HEK293 (cell line): ENCODE results near the gene ADAMTS17.

Experiments
- CTCF ChIA-PET: fragments of 350-600 bp; formaldehyde crosslinking; extraction: SDS; loops from one replicate; lab custom pipeline; 2021; ENCODE audit warnings: antibody characterized with exemption; lab: Yijun Ruan, JAX
- POLR2A ChIA-PET: fragments of 300-600 bp; formaldehyde crosslinking; extraction: SDS; loops from one replicate; lab custom pipeline; 2020; ENCODE audit warnings: antibody characterized with exemption, inconsistent platforms; lab: Yijun Ruan, JAX
- H3K27ac ChIP-seq: fragments of 200-500 bp; sonication (Bioruptor generic); 2 replicates; pipeline ENCODE4 v1.5.1; 2014; ENCODE audit warnings: low read depth, low read length, control low read depth, inconsistent platforms; ENCODE audit errors: extremely low read depth
- H3K36me3 ChIP-seq, 2 experiments: fragments of 200-500 bp in 1 of 2; sonication (Bioruptor generic) in 1 of 2; 1 replicate in 1 of 2; 2 replicates in 1 of 2; pipeline ENCODE4 v1.5.1; 2014 to 2017; ENCODE audit warnings: inconsistent platforms in 2 of 2, low read length in 2 of 2; ENCODE audit not compliant: control insufficient read depth in 2 of 2, insufficient read depth in 1 of 2
- H3K4me1 ChIP-seq: fragments of 200-500 bp; sonication (Bioruptor generic); 2 replicates; pipeline ENCODE4 v1.5.1; 2014; ENCODE audit warnings: mild to moderate bottlenecking, low read length, inconsistent platforms; ENCODE audit not compliant: control insufficient read depth, insufficient read depth
- H3K4me3 ChIP-seq: 2 replicates; pipeline ENCODE4 v1.5.1; 2011; ENCODE audit warnings: low read depth, mild to moderate bottlenecking, control low read depth, low read length, moderate library complexity
- H3K9me3 ChIP-seq: fragments of 200-500 bp; sonication (Bioruptor generic); 2 replicates; pipeline ENCODE4 v1.5.1; 2014; ENCODE audit warnings: low read depth, low read length, inconsistent platforms; ENCODE audit not compliant: control insufficient read depth, insufficient read depth
- AEBP2 ChIP-seq: fragments of 450-650 bp; formaldehyde crosslinking; IDR thresholded peaks from 2 replicates; pipeline ENCODE4 v1.5.1; 2016; ENCODE audit warnings: missing biosample characterization, missing genetic modification characterization, borderline replicate concordance
- BCL11A ChIP-seq: fragments of 450-650 bp; formaldehyde crosslinking; IDR thresholded peaks from 2 replicates; pipeline ENCODE4 v1.5.1; 2016; ENCODE audit warnings: low read depth, missing biosample characterization, missing genetic modification characterization
- FEZF1 ChIP-seq: fragments of 450-650 bp; formaldehyde crosslinking; IDR thresholded peaks from 2 replicates; pipeline ENCODE4 v1.5.1; 2016; ENCODE audit warnings: missing biosample characterization, missing genetic modification characterization
- GFI1B ChIP-seq: fragments of 450-650 bp; formaldehyde crosslinking; IDR thresholded peaks from 2 replicates; pipeline ENCODE4 v1.5.1; 2016; ENCODE audit warnings: missing biosample characterization, missing genetic modification characterization
- IKZF3 ChIP-seq: fragments of 450-650 bp; IDR thresholded peaks from 2 replicates; pipeline ENCODE4 v1.5.0; 2018; ENCODE audit warnings: missing biosample characterization, mild to moderate bottlenecking, missing genetic modification characterization, moderate library complexity
- KLF10 ChIP-seq: fragments of 450-650 bp; IDR thresholded peaks from 2 replicates; pipeline ENCODE4 v1.5.1; 2018; ENCODE audit warnings: missing biosample characterization, mild to moderate bottlenecking, missing genetic modification characterization
- KLF8 ChIP-seq: fragments of 450-650 bp; formaldehyde crosslinking; IDR thresholded peaks from 2 replicates; pipeline ENCODE4 v1.5.1; 2016; ENCODE audit warnings: missing biosample characterization, missing genetic modification characterization
- KLF9 ChIP-seq: fragments of 450-650 bp; formaldehyde crosslinking; IDR thresholded peaks from 2 replicates; pipeline ENCODE4 v1.5.1; 2016; ENCODE audit warnings: missing biosample characterization, missing genetic modification characterization, low read depth
- MYNN ChIP-seq: fragments of 450-650 bp; formaldehyde crosslinking; IDR thresholded peaks from 2 replicates; pipeline ENCODE4 v1.5.1; 2016; ENCODE audit warnings: missing biosample characterization, missing genetic modification characterization, borderline replicate concordance
- OSR2 ChIP-seq: fragments of 450-650 bp; formaldehyde crosslinking; IDR thresholded peaks from 2 replicates; pipeline ENCODE4 v1.5.1; 2016; ENCODE audit warnings: missing biosample characterization, missing genetic modification characterization
- PATZ1 ChIP-seq: fragments of 450-650 bp; formaldehyde crosslinking; IDR thresholded peaks from 2 replicates; pipeline ENCODE4 v1.5.1; 2016; ENCODE audit warnings: missing biosample characterization, missing genetic modification characterization
- ZNF16 ChIP-seq: fragments of 450-650 bp; formaldehyde crosslinking; IDR thresholded peaks from 2 replicates; pipeline ENCODE4 v1.5.1; 2016; ENCODE audit warnings: low read depth, missing biosample characterization, missing genetic modification characterization
- ZNF248 ChIP-seq: fragments of 450-650 bp; formaldehyde crosslinking; IDR thresholded peaks from 2 replicates; pipeline ENCODE4 v1.5.1; 2017; ENCODE audit warnings: missing biosample characterization, missing genetic modification characterization
- ZNF274 ChIP-seq, 2 experiments: fragments of 200-500 bp in 1 of 2; fragments of 450-650 bp in 1 of 2; sonication (Bioruptor generic) in 1 of 2; formaldehyde crosslinking in 1 of 2; IDR thresholded peaks; 2 replicates each; pipeline versions ENCODE4 v1.5.1 to v1.6.1; 2014 to 2016; ENCODE audit warnings: borderline replicate concordance in 1 of 2, inconsistent platforms in 1 of 2, low read length in 1 of 2, missing biosample characterization in 1 of 2, missing genetic modification characterization in 1 of 2
- ZNF473 ChIP-seq: fragments of 450-650 bp; formaldehyde crosslinking; IDR thresholded peaks from 2 replicates; pipeline ENCODE4 v1.5.1; 2017; ENCODE audit warnings: missing biosample characterization, missing genetic modification characterization
- ZNF549 ChIP-seq: fragments of 450-650 bp; IDR thresholded peaks from 2 replicates; pipeline ENCODE4 v1.5.1; 2018; ENCODE audit warnings: missing biosample characterization, missing genetic modification characterization, mild to moderate bottlenecking, inconsistent platforms, moderate library complexity
- ZNF664 ChIP-seq: fragments of 450-650 bp; formaldehyde crosslinking; IDR thresholded peaks from 2 replicates; pipeline ENCODE4 v1.5.1; 2016; ENCODE audit warnings: missing biosample characterization, missing genetic modification characterization
- ZNF777 ChIP-seq: fragments of 450-650 bp; formaldehyde crosslinking; IDR thresholded peaks from 2 replicates; pipeline ENCODE4 v1.5.1; 2017; ENCODE audit warnings: missing biosample characterization, missing genetic modification characterization, borderline replicate concordance
- TF ChIP-seq, protein P1 (sequence below): fragments of 450-650 bp; formaldehyde crosslinking; IDR thresholded peaks from 2 replicates; pipeline ENCODE4 v1.5.1; 2016; ENCODE audit warnings: missing biosample characterization, missing genetic modification characterization
- TF ChIP-seq, protein P2 (sequence below): fragments of 450-650 bp; formaldehyde crosslinking; IDR thresholded peaks from 2 replicates; pipeline ENCODE4 v1.5.1; 2016; ENCODE audit warnings: missing biosample characterization, missing genetic modification characterization
- TF ChIP-seq, protein P3 (sequence below): fragments of 450-650 bp; IDR thresholded peaks from 2 replicates; pipeline ENCODE4 v1.5.1; 2018; ENCODE audit warnings: missing biosample characterization, missing genetic modification characterization

ADAMTS17 gene

GRCh38 chr15:100253640-100254039 is 88.1 kb downstream of the ADAMTS17 start (continued):
- TF ChIP-seq ZNF16 (tag by site-specific recombination) (no peak), ZNF274 (IDR thresholded peaks at IDR 0.05; ENCODE audit: low read length) (no peak), ZNF274 (tag by site-specific recombination; IDR thresholded peaks at IDR 0.05; ENCODE audit: borderline replicate concordance) (no peak), ZNF549 (tag by site-specific recombination) (no peak)
- TF ChIP-seq, protein P1, sequence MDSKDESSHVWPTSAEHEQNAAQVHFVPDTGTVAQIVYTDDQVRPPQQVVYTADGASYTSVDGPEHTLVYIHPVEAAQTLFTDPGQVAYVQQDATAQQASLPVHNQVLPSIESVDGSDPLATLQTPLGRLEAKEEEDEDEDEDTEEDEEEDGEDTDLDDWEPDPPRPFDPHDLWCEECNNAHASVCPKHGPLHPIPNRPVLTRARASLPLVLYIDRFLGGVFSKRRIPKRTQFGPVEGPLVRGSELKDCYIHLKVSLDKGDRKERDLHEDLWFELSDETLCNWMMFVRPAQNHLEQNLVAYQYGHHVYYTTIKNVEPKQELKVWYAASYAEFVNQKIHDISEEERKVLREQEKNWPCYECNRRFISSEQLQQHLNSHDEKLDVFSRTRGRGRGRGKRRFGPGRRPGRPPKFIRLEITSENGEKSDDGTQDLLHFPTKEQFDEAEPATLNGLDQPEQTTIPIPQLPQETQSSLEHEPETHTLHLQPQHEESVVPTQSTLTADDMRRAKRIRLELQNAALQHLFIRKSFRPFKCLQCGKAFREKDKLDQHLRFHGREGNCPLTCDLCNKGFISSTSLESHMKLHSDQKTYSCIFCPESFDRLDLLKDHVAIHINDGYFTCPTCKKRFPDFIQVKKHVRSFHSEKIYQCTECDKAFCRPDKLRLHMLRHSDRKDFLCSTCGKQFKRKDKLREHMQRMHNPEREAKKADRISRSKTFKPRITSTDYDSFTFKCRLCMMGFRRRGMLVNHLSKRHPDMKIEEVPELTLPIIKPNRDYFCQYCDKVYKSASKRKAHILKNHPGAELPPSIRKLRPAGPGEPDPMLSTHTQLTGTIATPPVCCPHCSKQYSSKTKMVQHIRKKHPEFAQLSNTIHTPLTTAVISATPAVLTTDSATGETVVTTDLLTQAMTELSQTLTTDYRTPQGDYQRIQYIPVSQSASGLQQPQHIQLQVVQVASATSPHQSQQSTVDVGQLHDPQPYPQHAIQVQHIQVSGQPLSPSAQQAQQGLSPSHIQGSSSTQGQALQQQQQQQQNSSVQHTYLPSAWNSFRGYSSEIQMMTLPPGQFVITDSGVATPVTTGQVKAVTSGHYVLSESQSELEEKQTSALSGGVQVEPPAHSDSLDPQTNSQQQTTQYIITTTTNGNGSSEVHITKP (tag by site-specific recombination): no peak
- TF ChIP-seq, all 188 proteins: peak for 0

DNA sequence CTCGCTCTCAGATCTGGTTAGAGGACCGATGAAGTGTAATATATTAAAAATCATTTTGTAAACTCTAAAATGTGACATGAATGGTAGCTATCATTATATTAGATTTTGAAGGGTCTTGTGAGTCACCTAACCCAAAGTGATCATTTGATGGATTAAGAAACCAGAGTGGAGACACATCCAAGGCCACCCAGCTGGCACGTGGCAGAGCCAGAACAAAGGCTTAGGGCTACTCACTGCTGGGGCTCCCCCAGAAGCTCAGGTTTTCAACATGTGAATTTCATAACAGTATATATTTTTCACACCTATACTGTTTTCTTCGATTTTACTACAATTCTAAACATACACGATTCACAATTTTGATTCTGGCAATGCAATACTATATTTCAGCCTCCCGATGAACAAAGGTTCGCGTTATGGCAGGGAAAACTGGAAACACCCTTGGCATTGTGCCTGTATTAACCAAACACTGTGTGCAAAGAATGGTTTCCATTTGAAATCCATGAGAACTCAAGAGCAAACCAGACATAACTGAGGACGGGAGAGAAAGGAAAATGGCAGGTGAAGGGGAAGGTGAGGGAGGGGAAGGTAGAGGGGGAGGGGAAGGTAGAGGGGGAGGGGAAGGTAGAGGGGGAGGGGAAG is 88.9 kb downstream of the ADAMTS17 start:
- Histone ChIP-seq H3K36me3 (peaks cover 4% of the 10 kb centered on the region in 2 experiments; a peak in 2 of 3 replicates), H3K27ac (no peak overlapping the region), H3K4me1 (no peaks in the 10 kb centered on the region), H3K9me3 (no peaks in the 10 kb centered on the region), H3K4me3 (no peak overlapping the region)
- TF ChIP-seq FEZF1: no peak
- TF ChIP-seq ZNF473 (tag by site-specific recombination): no peak
- no peak for TF ChIP-seq ZNF248
- no peak for TF ChIP-seq KLF9
- TF ChIP-seq BCL11A (tag by site-specific recombination): no peak
- no peak for TF ChIP-seq ZNF777 (tag by site-specific recombination)
- TF ChIP-seq KLF10 (tag by site-specific recombination): no peak
- no peak for TF ChIP-seq KLF8 (tag by site-specific recombination)
- TF ChIP-seq, protein P2, sequence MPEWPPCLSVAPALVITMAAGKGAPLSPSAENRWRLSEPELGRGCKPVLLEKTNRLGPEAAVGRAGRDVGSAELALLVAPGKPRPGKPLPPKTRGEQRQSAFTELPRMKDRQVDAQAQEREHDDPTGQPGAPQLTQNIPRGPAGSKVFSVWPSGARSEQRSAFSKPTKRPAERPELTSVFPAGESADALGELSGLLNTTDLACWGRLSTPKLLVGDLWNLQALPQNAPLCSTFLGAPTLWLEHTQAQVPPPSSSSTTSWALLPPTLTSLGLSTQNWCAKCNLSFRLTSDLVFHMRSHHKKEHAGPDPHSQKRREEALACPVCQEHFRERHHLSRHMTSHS (tag by site-specific recombination): no peak
- TF ChIP-seq GFI1B: no peak
- TF ChIP-seq MYNN: no peak
- TF ChIP-seq, protein P3, sequence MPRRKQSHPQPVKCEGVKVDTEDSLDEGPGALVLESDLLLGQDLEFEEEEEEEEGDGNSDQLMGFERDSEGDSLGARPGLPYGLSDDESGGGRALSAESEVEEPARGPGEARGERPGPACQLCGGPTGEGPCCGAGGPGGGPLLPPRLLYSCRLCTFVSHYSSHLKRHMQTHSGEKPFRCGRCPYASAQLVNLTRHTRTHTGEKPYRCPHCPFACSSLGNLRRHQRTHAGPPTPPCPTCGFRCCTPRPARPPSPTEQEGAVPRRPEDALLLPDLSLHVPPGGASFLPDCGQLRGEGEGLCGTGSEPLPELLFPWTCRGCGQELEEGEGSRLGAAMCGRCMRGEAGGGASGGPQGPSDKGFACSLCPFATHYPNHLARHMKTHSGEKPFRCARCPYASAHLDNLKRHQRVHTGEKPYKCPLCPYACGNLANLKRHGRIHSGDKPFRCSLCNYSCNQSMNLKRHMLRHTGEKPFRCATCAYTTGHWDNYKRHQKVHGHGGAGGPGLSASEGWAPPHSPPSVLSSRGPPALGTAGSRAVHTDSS: no peak
- no peak for TF ChIP-seq IKZF3
- no peak for TF ChIP-seq AEBP2 (tag by site-specific recombination)
- TF ChIP-seq ZNF664 (tag by site-specific recombination): no peak
- TF ChIP-seq OSR2: no peak
- no peak for TF ChIP-seq PATZ1
- POLR2A ChIA-PET: no interaction called here
- CTCF ChIA-PET: no interaction called here
